ENCODE data around the gene KCNQ4.

Gene KCNQ4

GRCh38 chr1:40856656-40857302 lies 73.2 kb downstream of the KCNQ4 start:
- no peaks in the 10 kb centered on the region for H3K36me3 ChIP-seq (ENCODE audit: control insufficient read depth, insufficient read depth, low read length)
- H3K79me2 ChIP-seq: no peaks in the 10 kb centered on the region

DNA sequence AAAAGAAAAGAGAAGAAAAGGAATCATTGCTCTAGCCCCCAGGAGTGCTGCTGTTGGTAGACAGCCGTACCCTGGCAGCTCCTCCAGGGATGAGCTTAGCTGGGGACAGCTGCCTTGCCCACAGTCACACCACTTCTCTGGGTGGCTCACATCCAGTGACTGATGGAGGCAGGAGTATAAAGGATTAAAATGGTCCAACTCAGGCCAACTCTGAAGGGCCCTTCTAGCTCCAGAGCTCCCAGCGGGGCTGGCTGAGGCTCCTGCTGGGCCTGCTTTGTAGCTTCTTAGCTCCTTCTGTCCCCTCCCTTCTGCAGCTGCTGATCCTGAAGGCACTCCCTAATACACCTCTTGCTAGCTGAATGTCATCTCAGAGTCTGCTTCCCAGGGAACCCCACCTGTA lies 74.2 kb downstream of the KCNQ4 start:
- no peak overlapping the region for H3K4me2 ChIP-seq (ENCODE audit: low read length)
- H2AFZ ChIP-seq: no peak overlapping the region
- no peaks in the 10 kb centered on the region for H3K36me3 ChIP-seq (ENCODE audit: control insufficient read depth, insufficient read depth, low read length)
- no peak overlapping the region for H3K9ac ChIP-seq
- H3K4me3 ChIP-seq (ENCODE audit: low read depth, low read length): no peak overlapping the region
- no peaks in the 10 kb centered on the region for H3K79me2 ChIP-seq
- H3K9me3 ChIP-seq (ENCODE audit: control insufficient read depth, low read length): no peaks in the 10 kb centered on the region
- no peak overlapping the region for H3K27ac ChIP-seq
- H3K27me3 ChIP-seq (ENCODE audit: control insufficient read depth, insufficient read depth, low read length): no peaks in the 10 kb centered on the region
- TF ChIP-seq CTCF (IDR thresholded peaks at IDR 0.05): no peak
- no peaks in the 10 kb centered on the region for H3K4me1 ChIP-seq

More at GRCh38 chr1:40856656-40857302, 73.2 kb downstream of the KCNQ4 start:
- TF ChIP-seq CTCF (IDR thresholded peaks at IDR 0.05): no peak
- Histone ChIP-seq H3K27me3 (ENCODE audit: control insufficient read depth, insufficient read depth, low read length) (no peaks in the 10 kb centered on the region), H3K9ac (no peak overlapping the region), H3K4me1 (no peaks in the 10 kb centered on the region), H3K9me3 (ENCODE audit: control insufficient read depth, low read length) (no peaks in the 10 kb centered on the region), H3K4me3 (ENCODE audit: low read depth, low read length) (no peak overlapping the region), H3K27ac (no peak overlapping the region), H2AFZ (no peak overlapping the region), H3K4me2 (ENCODE audit: low read length) (no peak overlapping the region)

GRCh38 chr1:40858856-40859416 lies 75.3 kb downstream of the KCNQ4 start:
- no peaks in the 10 kb centered on the region for H3K9me3 ChIP-seq (ENCODE audit: control insufficient read depth, low read length)
- H3K4me2 ChIP-seq (ENCODE audit: low read length): no peak overlapping the region
- no peaks in the 10 kb centered on the region for H3K4me1 ChIP-seq
- no peak overlapping the region for H3K27ac ChIP-seq
- no peak overlapping the region for H3K4me3 ChIP-seq (ENCODE audit: low read depth, low read length)
- H3K79me2 ChIP-seq: no peaks in the 10 kb centered on the region
- H3K36me3 ChIP-seq (ENCODE audit: control insufficient read depth, insufficient read depth, low read length): no peaks in the 10 kb centered on the region
- no peak overlapping the region for H2AFZ ChIP-seq
- TF ChIP-seq CTCF (IDR thresholded peaks at IDR 0.05): no peak
- no peak overlapping the region for H3K9ac ChIP-seq
- no peaks in the 10 kb centered on the region for H3K27me3 ChIP-seq (ENCODE audit: control insufficient read depth, insufficient read depth, low read length)

GRCh38 chr1:40860706-40861223 lies 77.2 kb downstream of the KCNQ4 start:
- TF ChIP-seq CTCF (IDR thresholded peaks at IDR 0.05): no peak
- Histone ChIP-seq H3K4me3 (ENCODE audit: low read depth, low read length) (peak overlapping the region; percentile 62), H3K9ac (no peak overlapping the region), H3K4me2 (ENCODE audit: low read length) (peak overlapping the region; percentile 56), H3K36me3 (ENCODE audit: control insufficient read depth, insufficient read depth, low read length) (no peaks in the 10 kb centered on the region), H3K4me1 (no peaks in the 10 kb centered on the region), H3K9me3 (ENCODE audit: control insufficient read depth, low read length) (no peaks in the 10 kb centered on the region), H3K27ac (no peak overlapping the region), H3K79me2 (no peaks in the 10 kb centered on the region), H2AFZ (peak overlapping the region; percentile 41), H3K27me3 (ENCODE audit: control insufficient read depth, insufficient read depth, low read length) (no peaks in the 10 kb centered on the region)

Measured in parathyroid adenoma (tissue), 2 donors.